ENCODE measurements around the gene ENO3. TPM values are rescaled to one million over a fixed set of nuclear protein-coding genes. Genes with fewer than 3 reads are reported as not detected.
A peak's percentile ranks its signal among the peaks of the same experiment; 100 is the strongest.

Gene ENO3
- total and polyA plus RNA-seq, 10 of the 15 experiments (the other 5 are each of a cell fraction or from before 2014, with no cell fraction given) = 6.8 to 28.4 (median 17.0) TPM

DNA sequence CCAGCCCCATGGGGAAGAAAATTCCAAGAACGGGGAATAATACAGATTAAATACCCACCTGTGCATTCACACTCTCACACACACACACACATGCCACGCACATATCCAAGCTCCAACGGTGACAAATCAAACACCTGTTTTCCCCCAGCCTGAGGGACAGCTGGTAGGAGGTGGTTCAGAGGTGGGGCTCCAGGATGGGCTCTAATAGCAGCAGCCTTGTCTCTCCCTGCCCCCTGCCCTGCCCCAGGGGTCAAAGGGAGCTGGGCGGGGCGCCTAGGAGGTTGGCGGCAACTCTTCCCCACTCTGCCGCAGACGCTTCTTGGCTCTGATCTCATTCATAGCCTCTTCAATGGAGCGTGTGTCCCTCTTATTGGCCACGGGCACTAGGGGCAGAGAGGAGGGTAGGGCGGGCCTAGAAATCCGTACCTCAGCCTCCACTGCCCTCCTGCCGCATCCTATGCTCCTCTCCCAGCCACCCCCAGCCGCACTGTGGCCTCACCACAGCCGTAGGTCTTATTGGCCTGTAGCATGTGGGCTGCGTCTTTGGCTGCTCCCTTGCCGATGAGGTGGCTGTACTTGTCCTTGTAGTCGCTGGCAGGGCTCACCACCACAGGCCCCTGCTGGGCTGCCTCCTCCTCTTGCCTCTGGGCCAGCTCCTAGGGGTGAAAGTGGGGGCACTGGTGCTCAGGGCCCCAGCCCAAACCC is 8.5 kb downstream of the ENO3 start:
- H4K20me1 ChIP-seq (ENCODE audit: control insufficient read depth, insufficient read depth) = no peaks in the 10 kb centered on the region
- WGBS (ENCODE audit: insufficient coverage, insufficient replicate concordance, low lambda C conversion rate, missing lambda C conversion rate) = 94% methylated on average over 18 of the region's 18 CpGs
- in situ Hi-C loops (cut with MboI) = no loop called here
- H3K27me3 ChIP-seq (replicated peaks in 1 of 2; ENCODE audit: control insufficient read depth in 2 of 2, insufficient read depth in 2 of 2, low read length in 1 of 2) = no peaks in the 10 kb centered on the region
- peaks cover 4 to 8% of the 10 kb centered on the region in 2 experiments for H3K36me3 ChIP-seq (ENCODE audit: control insufficient read depth in 2 of 2, insufficient read depth in 2 of 2, low read length in 1 of 2)
- FAIRE-seq (no peak), DNase-seq (ENCODE audit: low read depth, low spot score) (no peak), ATAC-seq (no peak)
- H3K4me1 ChIP-seq (ENCODE audit: control insufficient read depth, insufficient read depth, low read length) = no peaks in the 10 kb centered on the region
- SMC1A ChIA-PET (ENCODE audit: uncharacterized antibody, unreplicated experiment) = no interaction called here
- BruUV-seq (replicated peaks) = TSS peak; percentile 83
- H3K79me2 ChIP-seq (ENCODE audit: control insufficient read depth, insufficient read depth, low read length) = no peaks in the 10 kb centered on the region
- intact Hi-C loops (cut with micrococcal nuclease; ENCODE audit: unreplicated experiment) = no loop called here
- POLR2A ChIA-PET = interaction anchor here (1.1 kb wide), 1 partner anchor 8 kb away, joined by 5 read pairs; the partner anchor contains the start of gene ENO3
- H3K4me3 ChIP-seq = no peak overlapping the region
- CTCF ChIA-PET = no interaction called here
- H2AFZ ChIP-seq (ENCODE audit: control insufficient read depth, low read depth, low read length) = no peak overlapping the region
- H3K9me3 ChIP-seq (replicated peaks; ENCODE audit: control insufficient read depth, insufficient read depth, low read length) = no peaks in the 10 kb centered on the region
- no peak overlapping the region for H3K9ac ChIP-seq (ENCODE audit: control insufficient read depth, insufficient read depth, low read length)
- RAD21 ChIA-PET (ENCODE audit: unreplicated experiment) = no interaction called here
- TF ChIP-seq ZNF24 (IDR thresholded peaks at IDR 0.05) (no peak), POLR2A (IDR thresholded peaks at IDR 0.05; ENCODE audit: low read depth, low read length) (0 out of 2 replicates have a peak, but pooled peaks have one; percentile 15)
- no peak overlapping the region for H3K4me2 ChIP-seq (ENCODE audit: control insufficient read depth, insufficient read depth)
- H3K27ac ChIP-seq (ENCODE audit: control insufficient read depth, insufficient read depth) = no peak overlapping the region

DNA sequence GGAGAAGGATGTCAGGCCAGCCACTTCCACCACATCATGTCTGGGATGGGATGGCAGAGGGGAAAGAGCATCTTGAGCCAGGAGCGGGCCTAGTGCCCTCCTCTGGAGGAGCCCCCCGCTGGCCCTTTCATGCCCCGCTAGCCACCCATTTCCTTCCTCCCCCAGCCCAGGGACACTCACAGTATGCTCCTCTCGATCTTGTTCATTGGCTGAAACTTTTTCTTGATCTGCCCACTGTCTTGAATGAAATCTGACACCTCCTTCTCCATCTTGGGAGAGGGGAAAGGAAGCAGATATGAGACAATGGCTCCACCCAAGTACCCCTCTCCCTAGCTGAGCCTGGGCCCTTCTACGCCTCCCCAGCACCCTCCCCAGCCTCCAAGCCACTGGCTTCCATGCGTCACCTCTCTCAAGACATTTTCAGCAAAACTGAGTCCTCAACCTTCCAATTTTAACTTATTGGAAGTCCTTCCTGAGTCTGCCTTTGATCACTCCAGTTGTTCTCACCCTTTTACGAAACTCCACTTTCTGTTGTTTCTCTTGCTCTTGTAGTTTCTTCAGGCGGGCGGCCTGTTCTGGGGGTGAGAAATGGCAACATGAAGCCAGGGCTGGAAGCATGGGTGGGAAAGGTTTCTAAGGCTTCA is 9.5 kb downstream of the ENO3 start:
- Histone ChIP-seq H3K4me2 (ENCODE audit: control insufficient read depth, insufficient read depth) (no peak overlapping the region), H3K4me1 (ENCODE audit: control insufficient read depth, insufficient read depth, low read length) (peaks cover 1% of the 10 kb centered on the region), H3K9me3 (replicated peaks; ENCODE audit: control insufficient read depth, insufficient read depth, low read length) (no peaks in the 10 kb centered on the region), H4K20me1 (ENCODE audit: control insufficient read depth, insufficient read depth) (no peaks in the 10 kb centered on the region), H3K27ac (ENCODE audit: control insufficient read depth, insufficient read depth) (no peak overlapping the region), H3K36me3 (ENCODE audit: control insufficient read depth in 2 of 2, insufficient read depth in 2 of 2, low read length in 1 of 2) (peaks cover 4 to 10% of the 10 kb centered on the region in 2 experiments), H3K4me3 (no peak overlapping the region), H3K27me3 (replicated peaks in 1 of 2; ENCODE audit: control insufficient read depth in 2 of 2, insufficient read depth in 2 of 2, low read length in 1 of 2) (no peaks in the 10 kb centered on the region), H2AFZ (ENCODE audit: control insufficient read depth, low read depth, low read length) (no peak overlapping the region), H3K9ac (ENCODE audit: control insufficient read depth, insufficient read depth, low read length) (no peak overlapping the region), H3K79me2 (ENCODE audit: control insufficient read depth, insufficient read depth, low read length) (peaks cover 4% of the 10 kb centered on the region)
- TF ChIP-seq ATF3 (IDR thresholded peaks at IDR 0.05; ENCODE audit: borderline replicate concordance, extremely low read depth, low read depth, low read length) = no peak
- no peak for TF ChIP-seq HDAC2 (IDR thresholded peaks at IDR 0.05)
- no peak for TF ChIP-seq SREBF1 (IDR thresholded peaks at IDR 0.05; ENCODE audit: low read length)
- TF ChIP-seq NR2F1 (conservative IDR thresholded peaks at IDR 0.05) = no peak
- TF ChIP-seq BRCA1 (IDR thresholded peaks at IDR 0.05; ENCODE audit: low read depth, low read length) = no peak
- TF ChIP-seq CBX3 (IDR thresholded peaks at IDR 0.05; ENCODE audit: borderline replicate concordance, low read depth) = no peak
- TF ChIP-seq WRNIP1 (IDR thresholded peaks at IDR 0.05; ENCODE audit: borderline replicate concordance, low read depth, low read length) = no peak
- TF ChIP-seq SIX5 (IDR thresholded peaks at IDR 0.05; ENCODE audit: low read depth, low read length, severe bottlenecking) = no peak
- no peak for TF ChIP-seq CHD1 (IDR thresholded peaks at IDR 0.05; ENCODE audit: low read depth, low read length)
- ChIA-PET SMC1A (ENCODE audit: uncharacterized antibody, unreplicated experiment) (no interaction called here), CTCF (no interaction called here), POLR2A (interaction anchor here (1.1 kb wide), 1 partner anchor 9 kb away, joined by 5 read pairs; the partner anchor contains the start of gene ENO3), RAD21 (ENCODE audit: unreplicated experiment) (no interaction called here)
- 83% methylated on average over 9 of the region's 9 CpGs for WGBS (ENCODE audit: insufficient coverage, insufficient replicate concordance, low lambda C conversion rate, missing lambda C conversion rate)
- DNase-seq (ENCODE audit: low read depth, low spot score) (no peak), FAIRE-seq (no peak), ATAC-seq (no peak)
- BruUV-seq (replicated peaks) = no TSS peak
- intact Hi-C loops (cut with micrococcal nuclease; ENCODE audit: unreplicated experiment) = no loop called here
- in situ Hi-C loops (cut with MboI) = no loop called here
